Iris pigment epithelial cell (primary cell): Measurements from ENCODE around the gene YES1.

ENCODE experiments used
- DNase-seq: peaks from one replicate; pipeline ENCODE4 v3.0.0-alpha.2; 2011; ENCODE audit warnings: low read depth

Gene YES1

GRCh38 chr18:725646-726045 is 86.4 kb downstream of the YES1 start:
- DNase-seq, result no peak

DNA sequence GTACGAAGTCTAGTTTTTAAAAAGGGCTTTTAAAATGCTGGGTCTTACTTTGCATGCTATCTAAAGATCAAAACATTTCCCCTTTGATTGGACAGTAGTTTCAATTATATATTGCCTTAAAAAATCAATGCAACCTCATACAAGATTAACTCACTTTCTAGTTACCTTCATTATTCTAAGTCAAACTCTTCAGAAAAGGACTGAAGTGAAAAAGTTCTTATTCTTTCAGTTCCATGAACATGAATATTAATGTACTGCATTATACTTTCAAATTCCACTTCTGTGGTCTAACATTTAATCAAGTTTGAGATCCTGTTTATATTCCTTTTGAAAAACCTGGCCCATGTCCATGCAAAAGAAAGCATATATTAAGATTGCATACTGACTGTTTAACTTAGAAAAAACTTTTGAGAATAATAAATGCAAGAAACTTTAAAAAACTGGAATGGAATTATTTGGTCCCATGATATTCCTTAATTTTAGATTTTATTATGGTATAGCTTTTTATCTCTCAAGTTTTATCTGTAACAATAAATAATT is 88.4 kb downstream of the YES1 start:
- no peak for DNase-seq

GRCh38 chr18:717003-717402 is 95.0 kb downstream of the YES1 start:
- DNase-seq, result no peak

DNA sequence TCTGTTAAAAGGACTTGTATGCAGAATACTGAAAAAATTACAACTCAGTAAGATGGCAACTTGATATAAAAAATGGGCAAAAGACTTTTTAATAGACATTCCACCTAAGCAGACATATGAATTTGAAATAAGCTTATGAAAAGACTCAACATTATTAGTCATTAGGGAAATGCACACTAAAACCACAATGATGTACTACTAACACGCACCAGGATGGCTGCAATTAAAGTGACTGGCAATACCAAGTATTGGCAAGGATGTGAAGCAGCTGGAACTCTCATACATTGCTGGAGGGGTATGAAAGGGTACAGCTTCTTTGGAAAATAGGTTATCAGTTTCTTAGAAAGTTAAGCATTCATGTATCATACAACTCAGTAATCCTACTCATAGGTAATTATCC is 96.4 kb downstream of the YES1 start:
- DNase-seq, result peak; percentile 65

- no peak for DNase-seq
Observed at GRCh38 chr18:713135-713490, 98.9 kb downstream of the YES1 start.

DNA sequence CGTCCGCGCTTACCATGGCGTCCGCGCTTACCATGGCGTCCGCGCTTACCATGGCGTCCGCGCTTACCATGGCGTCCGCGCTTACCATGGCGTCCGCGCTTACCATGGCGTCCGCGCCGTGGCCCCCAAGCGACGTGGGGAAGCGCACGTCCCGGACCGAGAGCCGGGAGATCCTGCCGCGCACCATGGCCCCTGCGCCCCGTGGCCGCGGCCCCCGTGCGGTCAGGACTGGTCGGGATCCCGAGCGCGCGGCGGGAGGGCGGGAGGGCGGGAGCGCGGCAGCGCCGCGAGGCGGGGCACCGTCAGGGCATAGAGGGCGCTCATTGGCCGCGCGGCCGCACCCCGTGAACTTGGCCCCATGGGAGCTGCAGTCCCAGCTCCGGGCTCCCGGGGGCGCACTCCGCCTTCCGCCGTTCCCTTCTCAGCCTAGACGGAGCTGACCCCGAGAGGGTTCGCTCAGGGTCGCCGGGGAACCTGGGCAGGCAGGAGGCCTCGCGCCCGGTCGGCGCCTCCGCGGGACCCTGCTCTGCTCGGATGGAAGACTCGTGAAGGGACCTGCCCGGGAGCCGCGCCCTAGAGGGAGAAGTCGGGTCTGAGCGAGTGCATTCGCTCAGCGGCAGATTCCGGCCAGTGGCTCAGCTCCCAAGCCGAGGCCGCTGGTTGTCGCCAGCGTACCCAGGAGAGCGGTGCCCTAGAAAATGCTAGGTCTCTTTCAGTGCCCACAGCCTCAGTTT is 99.5 kb downstream of the YES1 start, which contains the start of gene ENOSF1:
ENOSF1 (minus strand) TSS at position 230 of the 734 bp plus-strand sequence; CDS start at position 187, 43 bp downstream.
- DNase-seq, result peak; percentile 84

DNA sequence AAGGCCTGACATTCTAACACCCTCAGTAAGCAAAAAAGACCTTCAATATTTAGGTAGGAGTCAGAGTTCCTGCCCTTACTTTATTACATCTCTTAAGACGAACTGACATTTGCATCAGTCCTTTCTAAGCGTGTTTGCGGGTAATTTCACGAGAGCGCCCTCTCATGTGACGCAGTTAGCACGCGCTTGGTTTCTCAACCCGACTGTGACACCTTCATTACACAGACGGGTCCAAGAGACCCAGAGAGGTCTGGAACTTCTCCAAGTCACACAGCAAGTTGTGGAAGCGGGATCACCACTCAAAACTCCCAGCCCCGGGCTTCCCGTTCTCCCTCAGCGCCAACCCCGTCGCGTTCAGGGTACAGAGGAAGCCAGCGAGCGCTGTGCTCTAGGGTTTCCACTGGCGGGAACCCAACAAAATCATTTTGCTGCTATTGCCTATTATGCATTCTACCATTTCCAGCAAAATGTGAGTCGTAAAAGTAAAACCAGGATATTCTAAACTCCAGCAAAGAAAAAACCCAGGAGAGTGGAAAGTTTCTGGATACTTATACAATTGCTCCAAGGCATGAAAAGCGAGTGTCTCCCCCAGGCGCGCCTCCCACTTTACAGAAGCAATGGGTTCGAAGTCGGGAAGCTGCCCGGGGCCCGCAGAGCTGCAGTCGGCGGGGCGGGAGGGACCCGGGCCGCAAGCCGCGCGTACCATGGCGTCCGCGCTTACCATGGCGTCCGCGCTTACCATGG is 100.2 kb downstream of the YES1 start:
- peak; percentile 90 for DNase-seq

DNA sequence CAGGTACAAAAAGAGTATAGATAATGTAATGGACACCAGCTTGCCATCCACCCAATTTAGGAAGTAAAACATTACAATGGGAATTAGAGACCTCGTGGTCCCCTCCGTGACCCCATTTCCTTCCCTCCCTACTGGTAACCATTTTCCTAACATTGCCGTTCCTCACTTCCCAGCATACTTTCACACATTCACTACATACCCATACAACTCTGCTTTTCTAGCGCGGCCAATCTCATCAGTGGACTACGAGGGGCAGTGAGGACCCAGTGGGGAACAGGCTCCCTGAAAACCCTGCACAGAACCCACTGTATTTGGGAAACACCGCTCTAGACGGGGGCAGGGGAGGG is 100.8 kb downstream of the YES1 start:
- no peak for DNase-seq

DNA sequence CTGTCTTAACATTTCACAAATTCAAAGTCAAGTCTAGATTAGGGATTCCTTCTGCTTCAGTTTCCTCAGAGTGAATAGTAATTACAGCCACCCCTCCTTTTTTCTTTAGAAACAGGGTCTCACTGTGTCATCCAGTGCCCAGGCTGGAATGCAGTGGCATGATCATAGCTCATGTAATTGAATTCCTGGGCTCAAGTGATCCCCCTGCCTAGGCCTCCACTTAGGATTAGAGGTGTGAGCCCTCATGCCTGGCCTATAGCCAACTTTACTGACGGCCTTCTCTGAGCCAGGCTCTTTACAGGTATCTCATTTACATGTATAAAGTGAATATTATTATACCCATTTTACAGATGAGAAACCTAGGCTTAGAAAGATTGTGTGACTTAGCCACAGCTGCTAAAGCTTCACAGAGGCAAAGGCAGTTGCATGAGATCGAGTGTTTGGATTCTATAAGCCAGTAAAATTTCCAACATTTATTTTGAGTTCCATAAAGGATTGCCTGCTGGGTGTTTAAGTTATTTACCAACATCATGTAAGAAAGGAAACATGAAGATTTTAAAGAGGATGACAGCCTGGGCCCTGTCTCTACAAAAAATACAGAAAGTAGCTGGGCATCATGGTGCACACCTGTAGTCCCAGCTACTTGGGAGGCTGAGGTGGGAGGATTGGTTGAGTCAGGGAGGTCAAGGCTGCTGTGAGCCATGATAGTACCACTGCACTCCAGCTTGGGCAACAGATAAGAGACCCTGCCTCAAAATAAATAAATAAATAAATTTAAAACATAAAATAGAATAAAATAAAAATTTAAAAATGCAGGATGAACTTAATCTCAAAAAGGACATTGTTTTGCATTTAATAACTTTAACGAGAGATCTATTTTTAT is 101.4 kb downstream of the YES1 start:
- no peak for DNase-seq

DNA sequence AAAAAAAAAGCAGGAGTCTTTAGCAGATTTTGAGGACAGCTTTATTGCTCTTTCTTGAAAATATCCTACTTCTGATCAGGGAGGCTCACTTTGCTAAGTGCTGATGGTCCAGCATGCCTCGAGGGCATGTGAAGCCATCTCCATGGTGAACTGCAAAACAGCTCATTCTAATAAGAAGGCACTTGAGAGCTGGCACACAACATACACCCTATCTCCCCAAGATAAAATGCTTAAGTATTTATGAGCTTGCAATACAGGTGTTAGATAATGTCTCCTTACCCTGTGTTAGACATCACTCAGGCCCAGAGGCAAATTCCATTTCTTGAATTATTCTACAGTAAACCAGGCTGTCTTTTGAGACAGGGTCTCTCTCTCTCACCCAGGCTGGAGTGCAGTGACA is 102.3 kb downstream of the YES1 start:
- DNase-seq, result no peak

- DNase-seq, result no peak
Observed at GRCh38 chr18:708096-708495, 103.9 kb downstream of the YES1 start.

- DNase-seq, result no peak
Observed at GRCh38 chr18:706405-706804, 105.6 kb downstream of the YES1 start.

GRCh38 chr18:703213-703967 is 108.7 kb downstream of the YES1 start:
- DNase-seq, result peak; percentile 85

DNA sequence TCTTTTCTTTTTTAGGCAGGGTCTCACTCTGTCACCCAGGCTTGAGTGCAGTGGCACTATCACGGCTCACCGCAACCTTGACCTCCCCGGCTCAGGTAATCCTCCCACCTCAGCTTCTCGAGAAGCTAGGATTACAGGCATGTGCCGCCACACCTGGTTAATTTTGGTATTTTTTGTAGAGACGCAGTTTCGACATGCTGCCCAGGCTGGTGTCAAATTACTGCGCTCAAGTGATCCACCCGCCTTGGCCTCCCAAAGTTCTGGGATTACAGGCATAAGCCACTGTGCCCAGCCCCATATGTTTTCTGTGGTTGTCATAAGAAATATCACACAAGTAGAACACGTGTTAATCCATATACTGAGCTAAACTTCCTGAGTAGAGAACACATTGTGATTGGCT is 114.2 kb downstream of the YES1 start:
- no peak for DNase-seq

DNA sequence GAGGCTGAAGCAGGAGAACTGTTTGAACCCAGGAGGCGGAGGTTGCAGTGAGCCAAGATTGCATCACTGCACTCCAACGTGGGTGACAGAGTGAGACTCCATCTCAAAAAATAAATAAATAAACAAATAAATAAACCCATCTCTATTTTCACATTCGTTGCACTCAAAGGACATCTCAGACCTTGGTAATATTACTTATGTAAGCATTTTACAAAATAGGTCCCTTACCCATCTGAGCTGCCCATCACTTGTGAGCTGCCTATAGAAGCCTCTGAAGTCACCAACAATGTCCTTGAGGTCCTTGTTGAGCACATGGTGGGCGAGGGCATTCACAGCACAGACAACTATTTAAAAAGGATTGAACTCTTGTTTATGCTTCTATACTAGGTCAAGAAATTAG is 115.0 kb downstream of the YES1 start:
- DNase-seq, result no peak

GRCh38 chr18:693466-694187 is 118.4 kb downstream of the YES1 start:
- no peak for DNase-seq

DNA sequence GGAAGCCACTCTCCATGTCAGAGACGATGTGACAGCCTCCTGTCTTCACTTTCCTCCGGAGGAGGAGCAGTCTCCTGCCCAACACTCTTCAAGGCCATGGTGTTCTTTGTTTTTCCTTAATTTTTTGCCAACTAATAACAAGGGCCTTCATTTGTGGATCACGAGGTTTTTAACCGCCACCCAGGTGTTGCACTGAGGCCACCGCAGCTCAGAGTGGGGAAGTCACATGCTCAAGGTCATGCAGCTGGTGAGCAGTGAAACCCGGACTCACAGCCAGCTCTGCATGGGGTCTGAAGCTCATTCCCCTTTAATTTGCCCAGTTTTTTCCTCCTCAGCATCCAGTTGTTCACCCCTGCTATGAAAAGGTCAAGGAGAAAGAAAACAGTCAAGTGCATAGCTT is 119.2 kb downstream of the YES1 start:
- DNase-seq, result no peak

- no peak for DNase-seq
Observed at GRCh38 chr18:688323-688722, 123.7 kb downstream of the YES1 start.

DNA sequence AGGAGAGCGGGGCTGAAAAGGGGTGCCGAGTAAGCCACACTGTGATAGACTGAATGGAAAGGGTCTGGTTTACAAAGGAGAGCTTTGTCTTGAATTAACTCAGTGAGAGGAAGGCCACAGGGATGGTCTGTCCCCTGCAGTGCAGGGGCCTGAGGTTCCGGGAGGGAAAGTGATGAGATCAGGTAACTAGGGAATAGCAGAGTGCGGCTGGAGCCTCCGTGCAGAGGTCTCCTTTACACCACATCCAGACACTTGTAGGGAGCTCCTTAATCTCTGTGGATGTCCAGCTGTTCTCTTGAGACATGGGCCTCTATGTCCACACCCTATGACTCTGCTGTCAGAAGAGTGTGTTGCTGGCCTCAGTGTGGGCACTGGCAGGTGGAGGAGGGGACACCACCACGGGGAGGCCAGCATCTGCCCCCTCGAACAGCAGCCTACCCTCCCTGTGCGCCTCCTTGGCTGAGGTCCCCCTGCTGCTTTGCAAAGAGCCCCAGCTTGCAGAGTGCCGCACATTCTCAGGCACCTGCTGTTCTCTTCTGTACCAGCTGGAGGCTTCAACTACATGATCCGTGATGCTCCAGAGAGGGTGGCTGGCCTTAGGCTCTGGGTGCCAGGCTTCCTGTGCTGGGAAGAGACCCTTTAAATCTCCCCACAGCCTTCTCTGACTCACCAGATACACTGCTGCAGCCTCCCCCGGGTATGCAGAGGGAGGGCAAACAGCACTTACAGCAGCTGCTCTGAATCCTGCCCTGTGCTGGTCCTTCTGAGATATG is 125.5 kb downstream of the YES1 start:
- no peak for DNase-seq

DNA sequence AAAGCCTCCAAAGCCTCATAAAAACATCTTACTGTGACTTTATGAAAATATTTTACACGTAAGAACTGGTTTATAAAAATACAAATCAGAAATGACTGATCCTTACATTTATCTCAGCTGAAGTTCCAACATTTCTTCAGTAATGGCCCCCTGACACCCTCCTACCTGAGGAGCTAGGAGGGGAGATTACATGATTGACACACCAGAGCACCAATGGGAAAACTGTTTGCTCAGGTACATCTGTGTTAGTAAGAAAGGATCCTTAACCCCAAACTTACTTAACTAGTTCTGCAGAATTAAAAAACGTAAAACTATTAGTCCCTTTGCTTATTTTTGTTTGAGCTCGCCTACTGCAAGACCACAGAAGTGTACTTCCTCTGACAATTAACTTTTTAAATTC is 126.6 kb downstream of the YES1 start:
- no peak for DNase-seq
